Endometrial microvascular endothelial cells (primary cell): ENCODE data around the gene PPM1L. TPM values are rescaled to one million over a fixed set of nuclear protein-coding genes. Genes with fewer than 3 reads are reported as not detected.

Source experiments
- in situ Hi-C: cut with HindIII; loops from 2 replicates; pipeline ENCODE4 v1.10.0; 2017; ENCODE audit warnings: low sequenced_read_pairs, low pct_unique_long_range_greater_than_20kb; ENCODE audit errors: inconsistent ontology term
- total RNA-seq: library from RNA; depleted of rRNA; stranded (reverse); fragments of >200 nt; gene quantifications from one replicate; pipeline ENCODE4 v1.2.3, GENCODE V29; 2015; ENCODE audit errors: inconsistent ontology term

Gene PPM1L
- total RNA-seq, 1 donor from 2014 or later = 0.46 TPM

DNA sequence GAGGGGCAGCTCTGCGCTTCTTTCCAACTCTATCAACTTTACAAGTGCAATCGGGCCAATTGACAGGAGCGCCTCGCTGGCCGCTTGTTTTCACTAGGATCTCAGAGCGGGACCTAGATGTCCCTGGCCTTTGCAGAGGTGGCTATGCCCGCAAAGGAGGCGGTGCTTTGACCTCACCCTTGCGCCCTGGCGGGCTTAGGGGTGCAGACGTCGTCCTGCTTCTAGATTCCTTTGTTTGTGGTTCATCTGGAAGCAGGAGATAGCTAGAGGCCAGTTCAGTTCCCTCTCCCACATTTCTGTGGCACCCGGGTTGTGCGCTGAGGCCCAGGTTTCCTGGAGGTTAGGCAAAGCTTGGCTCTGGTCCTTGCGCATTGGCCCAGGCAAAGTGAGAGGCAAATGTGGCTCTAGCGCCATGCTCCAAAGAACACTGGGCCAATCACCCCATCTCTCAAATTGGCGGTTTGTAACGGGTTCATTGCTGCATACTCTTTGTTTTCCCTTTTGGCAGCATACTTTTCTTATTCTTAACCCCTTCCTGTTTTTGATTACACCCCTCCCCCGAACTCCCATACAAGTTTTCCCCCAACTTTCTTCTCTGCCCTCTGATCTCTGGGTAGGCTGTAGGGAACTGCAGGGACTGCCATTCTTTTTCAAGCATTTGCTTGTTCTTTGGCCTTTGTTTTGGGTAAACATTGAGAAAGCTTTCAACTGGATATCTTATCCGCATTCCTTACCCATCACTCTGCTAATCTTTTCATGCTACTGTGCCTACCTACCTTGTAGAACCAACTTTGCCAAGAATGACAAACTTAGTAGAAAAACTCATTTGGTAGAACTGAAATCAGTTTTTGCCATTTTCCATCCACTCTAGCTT lies 1.4 kb downstream of the PPM1L start:
- in situ Hi-C loops = no loop called here

DNA sequence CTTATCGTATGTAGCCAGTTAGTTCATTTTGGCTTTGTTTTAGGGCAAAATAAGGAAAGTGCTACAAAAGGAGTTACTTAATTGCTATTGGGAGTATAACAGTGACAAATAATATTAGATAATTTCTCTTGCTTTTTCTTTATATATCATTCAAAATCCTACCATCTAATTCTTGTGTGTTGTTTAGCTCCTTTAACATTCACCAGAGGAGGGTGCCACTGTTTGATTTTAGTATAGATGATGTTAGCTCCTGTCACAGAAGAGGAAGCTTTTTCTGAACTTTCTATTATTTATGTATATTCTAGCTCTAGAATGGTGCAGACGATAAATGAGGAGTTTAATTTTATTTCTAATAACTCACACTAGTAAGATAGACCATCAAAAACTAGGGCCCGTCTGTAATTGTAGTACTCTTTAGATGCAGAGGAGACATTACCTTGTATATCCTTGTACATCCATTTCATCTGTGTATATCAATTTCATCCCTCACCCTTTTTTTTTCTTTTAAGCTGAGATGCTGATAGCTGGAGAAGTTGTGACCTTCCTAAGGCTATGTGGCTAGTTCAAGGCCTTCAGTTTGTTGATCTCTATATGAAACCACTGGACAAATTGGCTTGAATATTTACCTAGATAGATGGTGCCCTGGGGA lies 3.0 kb downstream of the PPM1L start:
- in situ Hi-C loops = no loop called here

DNA sequence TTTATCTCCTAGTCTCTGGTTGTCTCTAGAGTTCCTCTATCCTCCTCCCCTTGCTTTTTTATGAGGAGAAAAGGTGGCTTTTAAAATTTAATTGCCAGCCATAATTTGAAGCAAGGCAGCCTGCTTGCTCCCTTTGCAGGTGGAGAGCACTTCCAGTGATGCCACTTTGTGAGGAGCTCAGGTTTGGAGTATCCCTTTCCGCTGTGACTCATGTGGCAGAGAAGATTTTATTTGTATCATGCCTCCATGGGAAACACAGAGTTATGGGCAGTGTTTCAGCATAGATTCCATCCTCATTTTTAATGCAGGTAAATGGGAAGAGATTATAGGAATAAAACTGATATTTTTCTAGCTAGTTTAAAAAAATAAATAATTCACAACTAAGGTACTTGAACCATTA lies 7.0 kb downstream of the PPM1L start:
- in situ Hi-C loops = no loop called here

DNA sequence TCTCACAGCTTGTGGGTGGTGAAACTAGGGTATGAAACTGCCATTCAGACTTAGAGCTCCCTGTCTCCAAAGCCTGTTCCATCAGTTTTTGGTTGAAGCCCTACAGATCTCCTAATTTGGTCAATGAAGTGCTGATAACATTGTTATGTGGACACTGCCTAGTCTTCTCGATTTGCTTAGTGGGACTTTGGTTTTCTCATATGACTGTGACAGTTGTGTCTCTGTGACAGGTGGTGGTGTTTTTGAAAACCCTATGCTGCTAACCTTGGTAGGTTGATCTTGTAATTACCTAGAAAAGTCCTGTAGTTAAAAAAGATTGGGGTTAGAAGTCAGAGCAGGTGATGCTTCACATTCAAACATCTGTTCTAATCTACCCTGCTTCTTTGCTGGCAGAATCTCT lies 9.2 kb downstream of the PPM1L start:
- in situ Hi-C loops = no loop called here

DNA sequence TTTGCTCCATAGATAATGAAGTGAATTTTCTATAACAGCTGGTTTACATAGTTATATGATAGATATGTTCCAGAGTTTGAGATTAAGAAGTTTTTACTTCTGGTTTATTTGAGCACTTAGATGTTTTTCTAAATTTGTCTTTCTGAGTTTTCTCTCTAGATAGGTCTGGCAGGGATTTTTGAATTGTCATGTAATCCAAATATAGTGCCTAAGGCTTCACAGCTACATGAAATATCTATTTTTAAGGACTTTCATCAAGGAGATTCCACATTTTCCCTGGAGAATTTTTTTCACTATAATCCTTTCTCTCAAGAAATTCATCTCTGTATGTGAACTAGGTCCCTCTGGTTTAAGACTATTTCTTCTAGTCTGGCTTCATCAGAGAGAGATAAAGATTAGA lies 12.0 kb downstream of the PPM1L start:
- in situ Hi-C loops = no loop called here

DNA sequence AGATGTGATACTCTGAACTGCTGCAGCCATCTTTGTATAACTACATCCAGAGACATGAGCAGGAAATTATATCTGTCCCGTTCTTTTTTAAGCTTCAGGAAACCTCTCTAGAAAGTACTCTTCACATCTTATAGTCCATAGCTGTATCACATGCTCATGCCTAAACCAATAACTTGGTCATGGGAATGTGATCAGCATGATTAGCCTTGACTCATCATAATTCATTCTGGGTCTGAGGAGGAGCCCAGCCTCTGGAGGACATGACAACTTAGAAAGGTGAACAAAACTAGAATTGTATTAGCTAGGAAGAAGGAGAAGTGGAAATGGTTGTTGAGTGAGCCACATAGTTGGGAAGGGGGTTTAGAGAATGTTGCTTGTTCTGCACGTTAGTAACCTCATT lies 12.9 kb downstream of the PPM1L start:
- in situ Hi-C loops = no loop called here

DNA sequence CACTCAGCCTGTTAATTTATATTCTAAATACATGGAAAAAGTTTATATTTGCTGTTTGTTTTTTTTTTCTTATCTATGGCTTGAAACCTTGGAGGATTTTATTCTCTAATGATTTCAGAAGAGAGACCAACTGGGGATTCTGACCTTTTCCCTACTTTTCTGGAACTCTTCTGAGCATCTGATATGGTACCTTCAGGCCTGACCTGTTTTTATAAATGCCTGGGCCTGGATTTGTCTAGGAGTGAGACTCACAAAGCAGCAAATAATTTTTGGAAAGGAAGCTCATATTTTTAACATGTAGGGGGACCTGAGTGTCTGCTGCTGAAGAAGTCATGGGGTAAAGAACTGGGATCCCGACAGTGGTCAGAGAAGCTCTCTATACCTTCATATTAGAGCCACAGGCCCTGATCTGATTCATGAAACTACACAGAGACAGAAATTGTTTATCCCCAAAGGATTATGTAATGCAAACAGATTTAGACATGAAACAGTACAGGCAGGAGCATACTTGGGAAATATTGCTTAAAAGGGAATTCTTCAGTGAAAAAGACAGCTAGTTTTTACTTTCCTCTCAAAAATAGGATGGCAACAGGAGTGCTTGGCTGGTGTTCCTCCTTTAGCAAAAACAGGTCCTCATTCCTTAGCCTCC lies 15.9 kb downstream of the PPM1L start:
- in situ Hi-C loops = no loop called here

DNA sequence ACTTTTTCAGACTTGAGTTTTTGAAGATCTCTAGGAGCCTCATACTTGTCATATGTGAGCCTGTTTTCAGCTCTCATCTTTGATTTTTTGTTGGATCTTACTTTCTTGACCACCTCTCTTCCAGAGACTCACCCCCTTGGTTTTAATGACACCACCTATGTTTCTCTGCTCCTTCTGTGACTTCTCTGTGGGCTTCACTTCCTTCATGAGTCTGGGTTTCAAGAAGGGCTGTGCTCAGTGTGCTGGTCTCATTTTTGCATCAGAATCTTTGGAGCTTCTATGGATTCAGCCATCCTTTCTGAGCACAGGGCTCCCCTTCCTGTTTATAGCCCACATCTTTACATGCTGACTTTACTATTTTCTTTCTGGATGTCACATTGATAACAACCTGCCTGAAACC lies 17.7 kb downstream of the PPM1L start:
- in situ Hi-C loops = no loop called here

DNA sequence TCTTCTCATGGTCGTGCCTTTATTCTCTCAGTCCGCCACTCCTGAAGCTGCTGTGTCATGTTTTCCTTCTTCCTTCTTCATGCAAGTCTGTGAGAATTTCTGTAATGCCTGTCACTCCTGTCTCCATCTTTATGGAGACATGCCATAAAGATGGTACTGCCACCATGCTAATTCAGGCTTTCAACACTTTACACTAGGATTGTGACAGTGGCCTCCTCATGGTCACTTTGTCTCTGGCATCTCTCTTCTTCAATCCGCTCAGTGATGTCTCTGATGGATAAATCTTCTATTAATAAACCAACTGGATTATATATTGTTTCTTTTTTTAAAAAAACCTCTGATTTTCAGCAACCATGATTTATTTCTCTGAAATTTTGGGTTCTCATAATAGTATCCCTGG lies 18.1 kb downstream of the PPM1L start:
- in situ Hi-C loops = no loop called here

DNA sequence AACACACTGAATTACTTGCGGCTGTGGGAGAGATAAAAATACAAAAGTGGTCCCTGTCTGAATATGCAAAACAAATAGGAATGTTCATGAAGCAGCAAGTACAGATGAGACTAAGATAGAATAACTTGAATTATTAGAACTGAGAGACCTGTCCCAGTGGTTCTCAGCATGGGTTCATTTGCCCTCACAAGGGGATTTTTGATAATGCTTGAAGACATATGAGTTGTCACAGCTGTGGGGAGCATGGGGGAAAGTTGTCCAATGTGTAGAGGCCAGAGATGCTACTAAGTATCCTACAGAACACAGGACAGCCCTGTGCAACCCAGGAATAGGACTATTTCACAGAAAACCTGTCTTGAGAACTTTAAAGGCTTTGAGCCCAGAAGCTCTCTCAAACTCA lies 22.4 kb downstream of the PPM1L start:
- in situ Hi-C loops = no loop called here

DNA sequence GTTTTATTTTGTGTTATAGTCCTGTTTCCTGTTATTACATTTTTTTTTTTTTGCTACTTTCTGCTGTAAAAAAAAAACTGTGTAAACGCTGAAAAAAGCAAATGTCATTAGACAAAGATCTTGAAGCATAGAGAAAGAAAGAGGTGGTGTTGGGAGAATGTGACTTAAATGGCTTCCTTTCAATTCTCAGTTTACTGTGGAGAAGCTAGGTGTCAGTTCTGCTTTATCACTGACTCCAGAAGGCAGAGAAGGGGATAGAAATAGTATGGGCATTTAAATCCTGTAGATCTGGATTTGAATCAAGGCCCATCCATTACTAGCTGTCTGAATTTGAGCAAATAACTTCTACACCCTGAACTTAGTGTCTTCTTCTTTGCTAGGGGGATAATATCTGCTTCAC lies 23.0 kb downstream of the PPM1L start:
- in situ Hi-C loops = no loop called here

DNA sequence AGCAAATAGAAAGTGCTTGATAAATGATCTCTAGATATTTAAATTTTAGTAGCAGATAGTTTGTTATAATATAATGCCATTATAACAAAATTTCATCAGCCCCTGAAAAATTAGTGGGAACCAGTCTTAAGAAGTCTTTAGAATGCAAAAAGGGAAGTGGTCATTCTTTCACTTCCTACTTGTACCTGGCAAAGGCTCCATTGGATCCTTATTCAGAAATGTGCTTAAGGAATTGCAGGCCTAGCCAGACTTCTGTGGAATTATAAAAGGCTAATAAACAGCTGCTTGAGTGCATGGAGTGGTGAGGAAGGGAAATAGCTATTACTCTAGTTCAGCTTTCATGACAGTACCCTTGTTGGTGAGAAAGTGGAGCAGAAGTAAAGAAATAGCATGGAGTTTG lies 24.2 kb downstream of the PPM1L start:
- in situ Hi-C loops = no loop called here

DNA sequence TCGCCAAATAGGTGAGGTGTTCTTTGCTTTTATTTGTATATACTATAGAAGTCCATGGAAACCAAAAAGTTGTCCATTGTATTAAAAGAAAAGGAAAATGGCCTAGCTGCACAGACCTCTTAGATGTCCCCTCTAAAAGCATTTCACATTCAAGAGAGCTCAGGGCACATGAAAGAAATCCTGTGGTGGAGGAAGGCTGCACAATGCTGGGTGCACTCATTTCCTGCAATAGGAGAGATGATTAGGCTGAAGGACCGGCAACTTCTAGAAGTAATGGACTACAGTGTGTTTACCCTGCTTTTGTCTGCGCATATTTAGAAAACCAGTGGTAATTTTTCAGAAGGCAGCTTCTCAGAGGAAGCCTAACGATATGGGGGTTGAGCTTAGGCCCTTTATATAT lies 25.4 kb downstream of the PPM1L start:
- in situ Hi-C loops = no loop called here

DNA sequence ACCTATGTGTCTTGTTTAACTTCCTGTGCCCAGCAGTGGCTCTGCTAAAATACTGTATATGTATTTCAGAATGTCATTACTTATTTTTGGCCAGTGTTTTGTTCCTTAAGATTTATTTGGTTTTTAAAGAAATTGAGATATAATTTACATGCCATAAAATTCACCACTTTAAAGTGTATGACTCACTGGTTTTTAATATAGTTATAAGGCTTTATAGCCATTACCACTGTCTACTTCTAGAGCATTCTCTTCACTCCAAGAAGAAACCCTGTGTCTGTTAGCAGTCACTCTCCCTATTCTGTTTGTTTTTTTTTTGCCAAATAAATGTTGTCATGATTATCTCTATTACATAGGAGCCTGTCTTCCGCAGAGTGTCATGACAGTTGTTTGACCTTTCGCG lies 25.8 kb downstream of the PPM1L start:
- in situ Hi-C loops = no loop called here

DNA sequence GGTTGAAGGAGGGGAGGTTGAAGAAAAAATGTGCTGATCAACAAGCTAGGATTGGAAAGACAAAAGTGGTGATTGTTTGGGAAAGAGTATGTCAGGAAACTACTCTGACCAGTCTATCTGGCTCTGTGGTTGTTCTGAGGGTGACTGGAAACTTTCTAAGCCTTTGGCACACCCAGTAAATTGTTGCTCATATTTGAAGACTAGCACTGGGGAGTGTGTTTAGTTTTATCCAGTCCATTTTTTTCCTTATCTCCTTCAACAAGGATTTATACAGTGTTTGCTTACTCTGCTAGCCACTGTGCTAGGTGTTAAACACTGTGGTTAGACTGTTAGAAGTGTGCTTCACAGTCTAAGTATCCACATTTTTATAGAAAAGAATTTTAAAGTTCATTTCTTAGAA lies 28.8 kb downstream of the PPM1L start:
- in situ Hi-C loops = no loop called here

DNA sequence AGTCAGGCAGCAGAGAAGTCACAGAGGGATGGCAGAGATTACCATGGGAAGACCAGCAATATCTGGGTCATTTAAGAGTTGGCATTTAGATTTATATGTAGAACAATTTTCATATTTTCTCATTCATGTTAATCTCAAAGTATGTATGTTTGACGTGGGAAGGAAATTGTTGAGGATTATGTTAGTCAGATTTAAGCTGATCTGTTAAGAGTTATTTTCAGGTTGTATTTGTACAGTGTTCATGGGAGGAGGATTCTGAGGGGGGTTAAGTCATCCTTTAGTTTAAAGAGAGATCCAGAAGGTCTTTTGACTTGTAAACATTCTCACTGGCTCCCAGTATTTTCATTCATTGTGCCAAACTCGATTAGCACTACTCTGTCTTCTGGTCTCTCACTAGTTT lies 34.7 kb downstream of the PPM1L start:
- in situ Hi-C loops = no loop called here

DNA sequence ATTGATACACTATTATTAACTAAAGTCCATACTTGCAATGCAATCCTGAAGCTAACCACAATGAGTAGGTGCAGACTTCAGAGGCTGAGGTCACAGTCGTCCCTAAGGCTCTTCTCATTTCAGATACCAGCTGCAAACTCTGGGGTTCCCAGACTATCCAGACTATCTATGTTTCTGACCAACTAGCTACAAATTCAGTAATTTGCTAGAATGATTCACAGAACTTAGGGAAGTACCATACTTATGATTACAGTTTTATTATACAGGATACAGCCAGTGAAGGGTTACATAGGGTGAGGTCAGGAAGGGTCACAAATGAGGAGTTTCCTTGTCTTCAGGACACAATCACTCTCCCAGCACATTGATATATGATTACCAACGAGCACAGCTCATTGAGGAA lies 36.5 kb downstream of the PPM1L start:
- in situ Hi-C loops = no loop called here

DNA sequence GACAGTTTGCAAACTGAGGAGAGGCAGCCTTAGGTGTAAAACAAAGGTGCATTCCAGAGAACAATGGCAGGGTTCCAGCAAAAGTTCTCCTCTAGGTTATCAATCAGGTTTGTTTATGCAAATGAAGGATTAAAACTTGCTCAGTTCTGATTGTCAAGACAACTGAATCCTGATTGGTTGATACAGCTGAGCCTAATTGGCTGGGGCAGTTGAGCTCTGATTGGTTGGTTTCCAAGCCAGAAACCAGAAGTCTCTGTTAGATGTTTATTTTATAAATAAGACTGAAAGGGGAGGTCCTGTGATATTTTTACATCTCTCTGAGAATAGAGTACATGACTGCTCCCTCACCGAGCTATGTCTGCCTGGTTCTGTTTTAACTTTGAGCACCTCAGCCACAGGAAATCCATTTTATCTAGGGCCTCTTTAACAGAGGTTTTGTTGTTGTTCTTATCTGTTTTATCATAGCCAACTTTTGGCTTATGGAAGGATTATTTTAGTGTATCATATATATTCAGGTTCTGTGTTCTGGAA lies 37.8 kb downstream of the PPM1L start:
- in situ Hi-C loops = no loop called here

DNA sequence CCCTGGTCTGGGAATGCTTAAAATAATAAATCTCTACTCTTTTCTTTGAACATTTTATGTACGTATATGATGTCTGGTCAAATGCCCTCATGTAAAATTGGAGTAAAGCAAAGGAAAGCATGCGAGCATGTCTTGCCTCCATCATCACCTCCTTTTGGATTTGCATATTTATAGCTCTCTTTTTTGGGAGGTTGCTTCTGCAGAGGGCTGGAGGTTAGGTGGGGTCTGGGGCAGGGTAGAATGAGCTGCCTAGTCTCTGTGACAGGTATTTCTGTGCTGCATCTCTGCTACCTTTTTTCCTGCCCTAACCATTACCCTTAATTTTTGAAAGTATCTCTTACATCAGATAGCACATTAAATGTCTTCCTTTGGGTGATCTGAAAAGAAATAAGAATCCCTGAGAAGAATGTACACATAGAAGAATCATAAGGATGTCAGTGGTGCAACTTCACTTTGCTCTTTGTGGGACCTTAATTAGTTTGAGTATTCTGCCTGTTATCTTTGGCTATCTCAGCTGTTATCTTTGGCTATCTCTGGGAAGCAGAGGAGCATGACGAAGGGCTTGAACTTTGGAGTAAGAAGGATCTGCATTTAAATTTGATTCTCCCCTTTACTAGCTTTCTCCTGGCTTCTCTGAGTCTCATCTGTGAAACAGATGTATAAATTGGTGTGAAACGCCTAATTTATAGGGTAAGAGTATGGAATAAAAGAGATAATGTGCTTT lies 40.2 kb downstream of the PPM1L start:
- in situ Hi-C loops = no loop called here
